Activated CD4-positive, alpha-beta T cell treated with anti-CD3 and anti-CD28 coated beads, Interleukin-2, amount 50 U/mL, for 48 hours (primary cell): Measurements from ENCODE around the gene FAM72A.
"Not testable (repeated sequence)": the region's sequence is repeated elsewhere in the genome, so short reads cannot be mapped to it uniquely, and the experiment has no call there.

Source experiments
- DNase-seq, 2 experiments: peaks; one replicate each; pipeline ENCODE4 v3.0.0-alpha.2; 2020

Gene FAM72A

GRCh38 chr1:206167350-206168029 lies 35.1 kb downstream of the FAM72A start:
- not testable (repeated sequence) for DNase-seq

GRCh38 chr1:206145771-206146290 lies 56.8 kb downstream of the FAM72A start:
- DNase-seq, result no peak

GRCh38 chr1:206144605-206145004 lies 58.0 kb downstream of the FAM72A start:
- no peak for DNase-seq

GRCh38 chr1:206143537-206144172 lies 59.0 kb downstream of the FAM72A start:
- no peak for DNase-seq

DNA sequence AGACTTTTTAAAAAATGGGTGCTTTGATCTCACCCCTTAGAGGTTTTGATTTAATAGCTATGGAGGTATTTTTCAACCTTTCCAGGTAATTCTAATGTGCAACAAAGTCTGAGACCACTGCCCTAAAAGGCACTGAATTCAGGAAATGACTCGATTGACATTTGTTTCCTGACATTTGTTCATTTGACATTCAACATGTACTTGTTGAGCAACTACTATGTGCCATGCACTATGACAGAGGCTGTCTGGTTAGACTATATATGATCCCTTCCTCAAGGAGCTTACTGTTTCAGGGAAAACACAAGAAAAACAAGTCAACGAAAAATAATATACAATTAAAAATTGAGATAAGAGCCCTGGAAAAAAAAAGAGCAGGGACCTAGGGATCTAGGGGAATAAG lies 59.9 kb downstream of the FAM72A start:
- no peak for DNase-seq

DNA sequence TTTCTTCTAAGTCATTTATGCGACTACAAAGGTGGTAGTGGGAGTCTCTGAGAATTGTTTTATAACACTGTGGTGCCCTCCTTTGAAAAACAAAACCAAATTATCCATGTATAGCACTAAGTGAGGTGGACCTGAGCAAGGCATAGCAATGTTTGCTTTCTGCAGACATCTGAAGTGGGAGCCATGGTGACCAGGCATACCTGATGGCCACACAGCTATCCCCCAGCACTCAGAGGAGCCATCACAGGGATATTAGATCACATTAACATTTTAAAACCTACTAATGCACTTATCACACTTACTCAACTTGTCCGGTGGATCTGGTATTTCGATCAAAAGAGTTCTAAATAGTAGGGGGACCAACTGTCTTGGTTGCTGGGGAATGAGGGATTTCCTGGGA lies 60.6 kb downstream of the FAM72A start:
- no peak for DNase-seq

- DNase-seq, result no peak
These were observed 66.4 kb downstream of the FAM72A start for GRCh38 chr1:206136241-206136640.
